Activated naive CD8-positive, alpha-beta T cell treated with anti-CD3 and anti-CD28 coated beads, Interleukin-2, amount 50 U/mL, for 24 hours (primary cell): ENCODE results near the gene GUCY2C.
"Not testable (repeated sequence)": the region's sequence is repeated elsewhere in the genome, so short reads cannot be mapped to it uniquely, and the experiment has no call there.

Source experiments
- ATAC-seq: fragments of 150-1000 bp; cut with Tn5 transposase; one replicate; pipeline ENCODE4 v1.10.0; 2021
- DNase-seq: peaks from one replicate; pipeline ENCODE4 v3.0.0; 2021
- H3K27ac Mint-ChIP-seq: one replicate; pipeline ENCODE4 v1.8.0; 2021; ENCODE audit warnings: mild to moderate bottlenecking, mixed read lengths
- H3K27me3 Mint-ChIP-seq: one replicate; pipeline ENCODE4 v1.8.0; 2021; ENCODE audit warnings: mixed read lengths
- H3K36me3 Mint-ChIP-seq: one replicate; pipeline ENCODE4 v1.8.0; 2021; ENCODE audit warnings: low read depth, mixed read lengths
- H3K4me1 Mint-ChIP-seq: one replicate; pipeline ENCODE4 v1.8.0; 2021; ENCODE audit warnings: mixed read lengths
- H3K4me3 Mint-ChIP-seq: one replicate; pipeline ENCODE4 v1.8.0; 2021; ENCODE audit warnings: mild to moderate bottlenecking, moderate library complexity, mixed read lengths
- H3K9me3 Mint-ChIP-seq: one replicate; pipeline ENCODE4 v1.8.0; 2021; ENCODE audit warnings: mixed read lengths

The GUCY2C gene

GRCh38 chr12:14695715-14696141 is 671 bp downstream of the GUCY2C start:
- Mint-ChIP-seq H3K27me3 (no peaks in the 10 kb centered on the region), H3K4me3 (no peak overlapping the region), H3K36me3 (no peaks in the 10 kb centered on the region), H3K27ac (no peak overlapping the region), H3K9me3 (no peaks in the 10 kb centered on the region), H3K4me1 (no peaks in the 10 kb centered on the region)
- no peak for DNase-seq
- no peak for ATAC-seq

GRCh38 chr12:14694970-14695369 is 1.4 kb downstream of the GUCY2C start:
- no peaks in the 10 kb centered on the region for H3K9me3 Mint-ChIP-seq
- no peak overlapping the region for H3K4me3 Mint-ChIP-seq
- no peak for DNase-seq
- ATAC-seq = no peak
- no peaks in the 10 kb centered on the region for H3K27me3 Mint-ChIP-seq
- H3K36me3 Mint-ChIP-seq = no peaks in the 10 kb centered on the region
- no peaks in the 10 kb centered on the region for H3K4me1 Mint-ChIP-seq
- H3K27ac Mint-ChIP-seq = no peak overlapping the region

- H3K27ac Mint-ChIP-seq = no peak overlapping the region
- no peaks in the 10 kb centered on the region for H3K4me1 Mint-ChIP-seq
- H3K9me3 Mint-ChIP-seq = no peaks in the 10 kb centered on the region
- no peaks in the 10 kb centered on the region for H3K36me3 Mint-ChIP-seq
- no peak overlapping the region for H3K4me3 Mint-ChIP-seq
- DNase-seq = no peak
- H3K27me3 Mint-ChIP-seq = peaks cover under 1% of the 10 kb centered on the region
- no peak for ATAC-seq
These were observed 2.2 kb downstream of the GUCY2C start for GRCh38 chr12:14694145-14694714.

- Mint-ChIP-seq H3K4me3 (no peak overlapping the region), H3K27ac (no peak overlapping the region), H3K36me3 (no peaks in the 10 kb centered on the region), H3K9me3 (no peaks in the 10 kb centered on the region), H3K4me1 (no peaks in the 10 kb centered on the region), H3K27me3 (peaks cover 3% of the 10 kb centered on the region)
- ATAC-seq (no peak), DNase-seq (no peak)
These were observed 3.3 kb downstream of the GUCY2C start for GRCh38 chr12:14693116-14693515.

- Mint-ChIP-seq H3K27ac (no peak overlapping the region), H3K9me3 (no peaks in the 10 kb centered on the region), H3K4me1 (no peaks in the 10 kb centered on the region), H3K4me3 (no peak overlapping the region), H3K27me3 (peaks cover 3% of the 10 kb centered on the region), H3K36me3 (no peaks in the 10 kb centered on the region)
- DNase-seq = no peak
- no peak for ATAC-seq
These were observed 4.8 kb downstream of the GUCY2C start for GRCh38 chr12:14691560-14691959.

GRCh38 chr12:14689996-14690395 is 6.4 kb downstream of the GUCY2C start:
- Mint-ChIP-seq H3K4me3 (no peak overlapping the region), H3K9me3 (no peaks in the 10 kb centered on the region), H3K27ac (no peak overlapping the region), H3K36me3 (no peaks in the 10 kb centered on the region), H3K27me3 (peaks cover 3% of the 10 kb centered on the region), H3K4me1 (no peaks in the 10 kb centered on the region)
- ATAC-seq = no peak
- DNase-seq = no peak

GRCh38 chr12:14689144-14689543 is 7.3 kb downstream of the GUCY2C start:
- DNase-seq (no peak), ATAC-seq (no peak)
- Mint-ChIP-seq H3K27ac (no peak overlapping the region), H3K4me3 (no peak overlapping the region), H3K27me3 (peaks cover 3% of the 10 kb centered on the region), H3K9me3 (no peaks in the 10 kb centered on the region), H3K4me1 (no peaks in the 10 kb centered on the region), H3K36me3 (no peaks in the 10 kb centered on the region)

- ATAC-seq, H3K9me3 Mint-ChIP-seq, DNase-seq, H3K36me3 Mint-ChIP-seq, H3K27ac Mint-ChIP-seq, H3K27me3 Mint-ChIP-seq, H3K4me3 Mint-ChIP-seq: not testable (repeated sequence)
- peaks cover 16% of the 10 kb centered on the region for H3K4me1 Mint-ChIP-seq
These were observed 14.2 kb downstream of the GUCY2C start for GRCh38 chr12:14682231-14682630.

- DNase-seq = no peak
- Mint-ChIP-seq H3K27ac (no peak overlapping the region), H3K9me3 (no peaks in the 10 kb centered on the region), H3K27me3 (no peaks in the 10 kb centered on the region), H3K4me1 (peaks cover 16% of the 10 kb centered on the region), H3K36me3 (no peaks in the 10 kb centered on the region), H3K4me3 (no peak overlapping the region)
- ATAC-seq = peak; percentile 52
These were observed 14.8 kb downstream of the GUCY2C start for GRCh38 chr12:14681625-14682024.

- Mint-ChIP-seq H3K27ac (no peak overlapping the region), H3K4me1 (peaks cover 16% of the 10 kb centered on the region), H3K9me3 (no peaks in the 10 kb centered on the region), H3K36me3 (no peaks in the 10 kb centered on the region), H3K4me3 (no peak overlapping the region), H3K27me3 (no peaks in the 10 kb centered on the region)
- no peak for DNase-seq
- ATAC-seq = no peak
These were observed 15.2 kb downstream of the GUCY2C start for GRCh38 chr12:14681190-14681589.

GRCh38 chr12:14678547-14679150 is 17.8 kb downstream of the GUCY2C start:
- Mint-ChIP-seq H3K9me3 (no peaks in the 10 kb centered on the region), H3K36me3 (no peaks in the 10 kb centered on the region), H3K4me3 (no peak overlapping the region), H3K27me3 (peaks cover 5% of the 10 kb centered on the region), H3K4me1 (peaks cover 16% of the 10 kb centered on the region), H3K27ac (no peak overlapping the region)
- no peak for ATAC-seq
- DNase-seq = no peak

- Mint-ChIP-seq H3K27ac (no peak overlapping the region), H3K4me1 (peaks cover 6% of the 10 kb centered on the region), H3K27me3 (peaks cover 2% of the 10 kb centered on the region), H3K36me3 (no peaks in the 10 kb centered on the region), H3K9me3 (no peaks in the 10 kb centered on the region), H3K4me3 (no peak overlapping the region)
- ATAC-seq = no peak
- no peak for DNase-seq
These were observed 27.8 kb downstream of the GUCY2C start for GRCh38 chr12:14668591-14668990.

- no peak for ATAC-seq
- Mint-ChIP-seq H3K4me3 (no peak overlapping the region), H3K27me3 (peaks cover 6% of the 10 kb centered on the region), H3K9me3 (no peaks in the 10 kb centered on the region), H3K27ac (no peak overlapping the region), H3K36me3 (no peaks in the 10 kb centered on the region), H3K4me1 (peaks cover 6% of the 10 kb centered on the region)
- no peak for DNase-seq
These were observed 30.7 kb downstream of the GUCY2C start for GRCh38 chr12:14665354-14666348.

GRCh38 chr12:14664434-14665023 is 31.9 kb downstream of the GUCY2C start:
- peaks cover 6% of the 10 kb centered on the region for H3K4me1 Mint-ChIP-seq
- ATAC-seq (no peak), DNase-seq (no peak)
- no peaks in the 10 kb centered on the region for H3K36me3 Mint-ChIP-seq
- H3K9me3 Mint-ChIP-seq = no peaks in the 10 kb centered on the region
- H3K27me3 Mint-ChIP-seq = peaks cover 6% of the 10 kb centered on the region
- no peak overlapping the region for H3K4me3 Mint-ChIP-seq
- H3K27ac Mint-ChIP-seq = no peak overlapping the region
